ENCODE results near the gene CCND3. TPM values are rescaled to one million over a fixed set of nuclear protein-coding genes. Genes with fewer than 3 reads are reported as not detected.

CCND3 gene
- total RNA-seq, 2 experiments from 2014 or later, result 244 to 319 TPM

DNA sequence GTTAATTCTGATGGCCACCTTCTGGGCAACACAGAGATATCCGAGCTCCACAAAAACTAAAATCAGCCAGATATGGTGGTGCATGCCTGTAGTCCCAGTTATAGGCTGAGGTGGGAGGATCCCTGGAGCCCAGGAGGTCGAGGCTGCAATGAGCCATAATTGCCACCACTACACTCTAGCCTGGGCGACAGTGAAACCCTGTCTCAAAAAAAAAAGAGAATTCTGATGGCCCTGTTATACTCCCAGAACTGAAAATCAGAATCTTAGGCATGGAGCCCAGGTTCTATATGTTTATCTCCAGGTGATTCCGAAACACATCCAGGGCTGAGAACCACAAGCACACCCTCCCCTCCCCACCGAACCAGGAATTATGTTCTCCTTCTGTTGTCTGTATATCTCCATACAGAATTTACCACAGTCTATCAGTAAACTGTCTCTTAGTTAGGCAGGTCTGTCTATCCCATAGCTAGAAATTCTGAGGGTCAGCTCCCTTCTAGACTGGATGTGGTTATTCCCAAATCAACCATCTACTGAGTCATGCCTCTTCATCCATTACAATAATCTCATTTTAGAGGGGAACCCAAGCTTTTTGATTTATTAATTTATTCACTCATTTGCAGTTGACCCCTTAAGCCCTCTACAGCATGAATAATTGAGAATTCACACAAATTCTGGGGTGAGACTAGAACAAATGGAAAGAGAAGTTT is 24.8 kb upstream of the CCND3 start:
- POLR2A ChIA-PET, result interaction anchor here (0.5 to 2.3 kb wide), 6 partner anchors 10 to 55 kb away, joined by 3 to 6 read pairs (median 3); no protein-coding TSS in a partner anchor
- H4K20me1 ChIP-seq (ENCODE audit: insufficient read depth, low read length), result no peaks in the 10 kb centered on the region
- intact Hi-C loops (cut with micrococcal nuclease; ENCODE audit: unreplicated experiment), result no loop called here

DNA sequence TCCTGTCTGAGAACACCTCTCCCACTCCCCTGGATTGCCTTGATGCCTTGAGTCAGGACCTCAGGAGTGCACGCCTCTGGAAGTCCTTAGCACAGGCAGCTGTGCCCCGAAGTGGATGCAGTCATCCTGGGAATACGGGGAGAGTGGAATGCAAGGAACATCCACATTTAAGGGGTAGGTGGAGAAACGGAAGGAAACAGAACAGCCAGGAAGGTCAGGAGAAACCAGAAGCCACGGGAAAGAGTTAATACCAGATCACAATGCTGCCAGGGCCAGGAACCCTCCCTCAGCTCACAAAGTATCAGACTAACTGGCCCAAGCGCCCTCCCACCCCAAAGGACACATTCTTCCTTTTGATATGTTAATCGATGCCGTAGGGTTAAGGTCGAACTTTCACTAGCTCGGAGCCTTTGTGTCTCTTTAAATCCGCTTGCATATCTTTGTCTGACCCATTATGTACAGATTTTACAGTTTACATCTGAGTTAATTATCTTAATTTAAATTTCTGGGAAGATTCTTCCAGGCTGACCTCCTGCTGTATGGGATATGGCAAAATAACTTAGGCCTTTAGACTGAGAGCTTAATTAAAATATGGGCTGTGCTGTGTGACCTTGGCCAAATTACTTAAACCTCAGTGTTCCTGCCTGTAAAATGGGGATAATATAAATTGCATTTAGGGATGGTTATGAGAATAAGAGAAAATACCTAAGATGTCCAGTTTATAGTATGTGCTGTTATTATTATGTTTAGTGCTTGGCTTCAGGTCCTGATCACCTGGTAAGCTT is 24.0 kb upstream of the CCND3 start:
- H2AFZ ChIP-seq (ENCODE audit: low read length), result no peak overlapping the region
- no peaks in the 10 kb centered on the region for H3K79me2 ChIP-seq (ENCODE audit: insufficient read depth, low read depth, low read length)
- intact Hi-C loops (cut with micrococcal nuclease; ENCODE audit: unreplicated experiment), result no loop called here
- no peaks in the 10 kb centered on the region for H3K9me3 ChIP-seq (ENCODE audit: low read length)
- no peaks in the 10 kb centered on the region for H3K9me2 ChIP-seq (ENCODE audit: insufficient read depth, low read length)
- POLR2A ChIA-PET, result interaction anchor here (0.5 to 1.2 kb wide), 7 partner anchors 13 to 231 kb away, joined by 3 to 5 read pairs (median 3); no protein-coding TSS in a partner anchor
- BruUV-seq (replicated peaks), result no TSS peak
- no peak for TF ChIP-seq EZH2phosphoT487 (IDR thresholded peaks at IDR 0.05; ENCODE audit: borderline replicate concordance, low read depth, low read length)
- TF ChIP-seq, protein P1, sequence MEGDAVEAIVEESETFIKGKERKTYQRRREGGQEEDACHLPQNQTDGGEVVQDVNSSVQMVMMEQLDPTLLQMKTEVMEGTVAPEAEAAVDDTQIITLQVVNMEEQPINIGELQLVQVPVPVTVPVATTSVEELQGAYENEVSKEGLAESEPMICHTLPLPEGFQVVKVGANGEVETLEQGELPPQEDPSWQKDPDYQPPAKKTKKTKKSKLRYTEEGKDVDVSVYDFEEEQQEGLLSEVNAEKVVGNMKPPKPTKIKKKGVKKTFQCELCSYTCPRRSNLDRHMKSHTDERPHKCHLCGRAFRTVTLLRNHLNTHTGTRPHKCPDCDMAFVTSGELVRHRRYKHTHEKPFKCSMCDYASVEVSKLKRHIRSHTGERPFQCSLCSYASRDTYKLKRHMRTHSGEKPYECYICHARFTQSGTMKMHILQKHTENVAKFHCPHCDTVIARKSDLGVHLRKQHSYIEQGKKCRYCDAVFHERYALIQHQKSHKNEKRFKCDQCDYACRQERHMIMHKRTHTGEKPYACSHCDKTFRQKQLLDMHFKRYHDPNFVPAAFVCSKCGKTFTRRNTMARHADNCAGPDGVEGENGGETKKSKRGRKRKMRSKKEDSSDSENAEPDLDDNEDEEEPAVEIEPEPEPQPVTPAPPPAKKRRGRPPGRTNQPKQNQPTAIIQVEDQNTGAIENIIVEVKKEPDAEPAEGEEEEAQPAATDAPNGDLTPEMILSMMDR (conservative IDR thresholded peaks at IDR 0.05; ENCODE audit: low read length), result no peak
- no peaks in the 10 kb centered on the region for H3K36me3 ChIP-seq (ENCODE audit: insufficient read depth, low read length)
- H4K20me1 ChIP-seq (ENCODE audit: insufficient read depth, low read length), result no peaks in the 10 kb centered on the region
- H3K4me3 ChIP-seq (ENCODE audit: low read depth, low read length, poor library complexity, severe bottlenecking), result no peak overlapping the region
- DNase-seq (ENCODE audit: low spot score), result no peak
- H3K27ac ChIP-seq (ENCODE audit: low read depth, low read length, poor library complexity, severe bottlenecking), result no peak overlapping the region
- H3K4me1 ChIP-seq (ENCODE audit: insufficient read depth, low read length, poor library complexity, severe bottlenecking), result peaks cover 10% of the 10 kb centered on the region
- no peak overlapping the region for H3K4me2 ChIP-seq (ENCODE audit: low read length)
- CTCF ChIA-PET (ENCODE audit: unreplicated experiment), result no interaction called here

More for the DNA sequence above, 24.8 kb upstream of the CCND3 start:
- TF ChIP-seq, protein P1 (conservative IDR thresholded peaks at IDR 0.05; ENCODE audit: low read length), result no peak
- no peak for TF ChIP-seq EZH2phosphoT487 (IDR thresholded peaks at IDR 0.05; ENCODE audit: borderline replicate concordance, low read depth, low read length)
- CTCF ChIA-PET (ENCODE audit: unreplicated experiment), result no interaction called here
- Histone ChIP-seq H3K27ac (ENCODE audit: low read depth, low read length, poor library complexity, severe bottlenecking) (no peak overlapping the region), H2AFZ (ENCODE audit: low read length) (no peak overlapping the region), H3K4me2 (ENCODE audit: low read length) (no peak overlapping the region), H3K9me3 (ENCODE audit: low read length) (no peaks in the 10 kb centered on the region), H3K4me3 (ENCODE audit: low read depth, low read length, poor library complexity, severe bottlenecking) (no peak overlapping the region), H3K36me3 (ENCODE audit: insufficient read depth, low read length) (no peaks in the 10 kb centered on the region), H3K4me1 (ENCODE audit: insufficient read depth, low read length, poor library complexity, severe bottlenecking) (peaks cover 14% of the 10 kb centered on the region), H3K79me2 (ENCODE audit: insufficient read depth, low read depth, low read length) (no peaks in the 10 kb centered on the region), H3K9me2 (ENCODE audit: insufficient read depth, low read length) (no peaks in the 10 kb centered on the region)
- no peak for DNase-seq (ENCODE audit: low spot score)
- no TSS peak for BruUV-seq (replicated peaks)

Data from OCI-LY7 (cell line).